Measurements from ENCODE around the gene GRIN2A. TPM values are rescaled to one million over a fixed set of nuclear protein-coding genes. Genes with fewer than 3 reads are reported as not detected.

Gene GRIN2A
- total RNA-seq, 1 experiment from 2014 or later: not detected

DNA sequence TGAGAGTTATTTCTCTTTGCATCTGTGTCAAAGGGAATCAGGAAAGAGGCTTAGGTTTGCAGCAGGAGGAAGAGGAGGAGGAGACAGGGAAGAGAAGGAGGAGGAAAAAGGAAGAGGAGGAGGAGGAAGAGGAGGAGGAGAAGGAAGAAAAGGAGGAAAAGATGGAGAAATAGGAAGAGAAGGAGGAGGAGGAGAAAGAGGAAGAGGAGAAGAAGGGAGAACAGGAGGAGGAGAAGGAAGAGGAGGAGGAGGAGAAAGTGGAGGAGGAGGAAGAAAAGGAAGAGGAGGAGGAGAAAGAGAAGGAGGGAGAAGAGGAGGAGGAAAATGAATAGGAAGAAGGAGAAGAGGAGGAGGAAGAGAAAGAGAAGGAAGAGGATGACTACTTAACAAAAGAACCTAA lies 459.1 kb downstream of the GRIN2A start:
- no peak for DNase-seq (ENCODE audit: unreplicated experiment)
- no peak overlapping the region for H3K4me3 Mint-ChIP-seq (ENCODE audit: unreplicated experiment)
- no peaks in the 10 kb centered on the region for H3K4me1 Mint-ChIP-seq (ENCODE audit: insufficient read depth, unreplicated experiment)
- H3K27ac Mint-ChIP-seq (ENCODE audit: low read depth, unreplicated experiment): no peak overlapping the region
- no TSS peak for BruUV-seq (replicated peaks)
- TF ChIP-seq, protein P1, sequence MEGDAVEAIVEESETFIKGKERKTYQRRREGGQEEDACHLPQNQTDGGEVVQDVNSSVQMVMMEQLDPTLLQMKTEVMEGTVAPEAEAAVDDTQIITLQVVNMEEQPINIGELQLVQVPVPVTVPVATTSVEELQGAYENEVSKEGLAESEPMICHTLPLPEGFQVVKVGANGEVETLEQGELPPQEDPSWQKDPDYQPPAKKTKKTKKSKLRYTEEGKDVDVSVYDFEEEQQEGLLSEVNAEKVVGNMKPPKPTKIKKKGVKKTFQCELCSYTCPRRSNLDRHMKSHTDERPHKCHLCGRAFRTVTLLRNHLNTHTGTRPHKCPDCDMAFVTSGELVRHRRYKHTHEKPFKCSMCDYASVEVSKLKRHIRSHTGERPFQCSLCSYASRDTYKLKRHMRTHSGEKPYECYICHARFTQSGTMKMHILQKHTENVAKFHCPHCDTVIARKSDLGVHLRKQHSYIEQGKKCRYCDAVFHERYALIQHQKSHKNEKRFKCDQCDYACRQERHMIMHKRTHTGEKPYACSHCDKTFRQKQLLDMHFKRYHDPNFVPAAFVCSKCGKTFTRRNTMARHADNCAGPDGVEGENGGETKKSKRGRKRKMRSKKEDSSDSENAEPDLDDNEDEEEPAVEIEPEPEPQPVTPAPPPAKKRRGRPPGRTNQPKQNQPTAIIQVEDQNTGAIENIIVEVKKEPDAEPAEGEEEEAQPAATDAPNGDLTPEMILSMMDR (IDR thresholded peaks at IDR 0.05; ENCODE audit: unreplicated experiment): no peak
- peaks cover 29% of the 10 kb centered on the region for H3K9me3 Mint-ChIP-seq (ENCODE audit: unreplicated experiment)
- ChIA-PET CTCF (no interaction called here), POLR2A (no interaction called here)
- H3K27me3 Mint-ChIP-seq (ENCODE audit: insufficient read depth, unreplicated experiment): no peaks in the 10 kb centered on the region
- intact Hi-C loops (cut with micrococcal nuclease): no loop called here
- no peaks in the 10 kb centered on the region for H3K36me3 Mint-ChIP-seq (ENCODE audit: insufficient read depth, unreplicated experiment)

DNA sequence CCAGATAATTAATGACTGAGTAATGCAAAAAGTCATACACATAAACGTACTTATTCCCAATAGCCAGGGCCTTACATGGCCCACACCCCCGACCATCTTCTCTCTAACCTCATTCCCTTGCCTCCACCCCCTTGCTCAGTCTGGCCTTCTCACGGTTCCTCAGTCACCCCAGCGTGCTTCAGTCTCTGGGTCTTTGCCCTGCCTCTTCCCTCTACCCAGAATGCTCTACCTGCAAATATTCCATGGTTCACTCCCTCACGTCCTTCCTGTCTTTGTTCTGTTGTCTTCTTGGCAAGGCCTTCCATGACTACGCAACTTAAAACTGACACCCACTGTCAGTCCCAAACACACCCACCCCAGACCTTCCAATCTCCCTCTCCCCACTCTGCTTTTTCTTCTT lies 468.3 kb downstream of the GRIN2A start:
- no peak for DNase-seq (ENCODE audit: unreplicated experiment)
- Mint-ChIP-seq H3K27me3 (ENCODE audit: insufficient read depth, unreplicated experiment) (no peaks in the 10 kb centered on the region), H3K27ac (ENCODE audit: low read depth, unreplicated experiment) (no peak overlapping the region), H3K9me3 (ENCODE audit: unreplicated experiment) (peaks cover 65% of the 10 kb centered on the region), H3K4me1 (ENCODE audit: insufficient read depth, unreplicated experiment) (no peaks in the 10 kb centered on the region), H3K36me3 (ENCODE audit: insufficient read depth, unreplicated experiment) (no peaks in the 10 kb centered on the region), H3K4me3 (ENCODE audit: unreplicated experiment) (no peak overlapping the region)
- ChIA-PET POLR2A (no interaction called here), CTCF (no interaction called here)
- no TSS peak for BruUV-seq (replicated peaks)
- intact Hi-C loops (cut with micrococcal nuclease): no loop called here
- TF ChIP-seq, protein P1 (IDR thresholded peaks at IDR 0.05; ENCODE audit: unreplicated experiment): no peak

DNA sequence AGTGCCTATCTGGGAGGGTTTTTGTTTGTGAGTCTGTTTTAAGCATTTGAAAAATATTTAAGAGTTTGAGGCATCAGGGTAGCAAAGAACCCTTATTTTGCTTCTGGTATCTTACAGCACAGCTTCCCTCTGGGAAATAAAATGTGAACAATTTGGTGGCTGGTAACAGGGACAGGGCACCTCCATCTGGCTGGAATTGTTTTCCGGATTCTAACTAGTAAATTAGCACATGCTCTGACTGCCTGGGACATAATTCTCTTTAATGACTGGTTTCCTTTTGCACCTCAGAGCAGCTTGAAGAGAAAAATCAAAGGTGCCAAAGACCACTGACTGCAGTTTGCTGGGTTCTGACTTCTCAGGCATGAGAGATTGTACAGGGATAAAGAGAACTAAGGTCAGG lies 469.1 kb downstream of the GRIN2A start:
- ChIA-PET POLR2A (no interaction called here), CTCF (no interaction called here)
- no peaks in the 10 kb centered on the region for H3K27me3 Mint-ChIP-seq (ENCODE audit: insufficient read depth, unreplicated experiment)
- no peak overlapping the region for H3K27ac Mint-ChIP-seq (ENCODE audit: low read depth, unreplicated experiment)
- DNase-seq (ENCODE audit: unreplicated experiment): no peak
- intact Hi-C loops (cut with micrococcal nuclease): no loop called here
- H3K9me3 Mint-ChIP-seq (ENCODE audit: unreplicated experiment): peaks cover 71% of the 10 kb centered on the region
- no peaks in the 10 kb centered on the region for H3K4me1 Mint-ChIP-seq (ENCODE audit: insufficient read depth, unreplicated experiment)
- no peaks in the 10 kb centered on the region for H3K36me3 Mint-ChIP-seq (ENCODE audit: insufficient read depth, unreplicated experiment)
- no TSS peak for BruUV-seq (replicated peaks)
- TF ChIP-seq, protein P1 (IDR thresholded peaks at IDR 0.05; ENCODE audit: unreplicated experiment): no peak
- H3K4me3 Mint-ChIP-seq (ENCODE audit: unreplicated experiment): no peak overlapping the region

DNA sequence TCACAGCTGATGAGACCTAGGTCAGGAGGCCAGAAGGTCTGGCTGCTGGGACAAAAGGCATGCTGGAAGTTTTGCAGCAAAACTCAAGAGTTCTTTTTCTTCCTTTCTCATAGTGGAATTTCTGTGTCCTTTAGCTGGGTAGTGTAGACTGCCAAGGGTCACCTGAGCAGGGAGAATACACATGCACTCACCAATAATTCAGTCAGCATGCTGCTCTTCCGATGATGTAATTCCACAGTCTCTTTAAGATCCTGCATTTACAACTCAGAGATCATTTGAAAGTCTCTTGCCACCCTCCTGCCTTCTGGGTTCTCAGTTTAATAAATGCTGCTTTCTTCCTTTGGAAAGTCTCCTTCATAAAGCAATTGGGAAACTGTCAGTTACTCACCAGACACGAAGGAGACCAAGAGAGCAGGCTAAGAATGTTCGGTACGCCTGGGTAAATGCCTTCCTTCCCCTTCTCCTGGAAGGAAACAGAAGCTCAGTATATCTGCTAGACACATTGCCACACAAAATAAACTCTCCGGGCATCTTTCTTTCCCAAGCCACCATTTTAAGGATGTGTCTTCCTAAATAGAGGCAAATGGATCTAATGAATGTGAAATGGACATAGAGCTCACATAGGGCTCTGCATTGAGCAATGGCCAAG lies 473.1 kb downstream of the GRIN2A start:
- Mint-ChIP-seq H3K36me3 (ENCODE audit: insufficient read depth, unreplicated experiment) (peaks cover 6% of the 10 kb centered on the region), H3K9me3 (ENCODE audit: unreplicated experiment) (peaks cover 64% of the 10 kb centered on the region), H3K4me3 (ENCODE audit: unreplicated experiment) (no peak overlapping the region), H3K27me3 (ENCODE audit: insufficient read depth, unreplicated experiment) (no peaks in the 10 kb centered on the region), H3K4me1 (ENCODE audit: insufficient read depth, unreplicated experiment) (no peaks in the 10 kb centered on the region), H3K27ac (ENCODE audit: low read depth, unreplicated experiment) (no peak overlapping the region)
- intact Hi-C loops (cut with micrococcal nuclease): no loop called here
- no TSS peak for BruUV-seq (replicated peaks)
- TF ChIP-seq, protein P1 (IDR thresholded peaks at IDR 0.05; ENCODE audit: unreplicated experiment): no peak
- ChIA-PET POLR2A (no interaction called here), CTCF (no interaction called here)
- no peak for DNase-seq (ENCODE audit: unreplicated experiment)

All from MCF 10A (cell line).